Measurements from ENCODE around the gene CLCNKB.

The CLCNKB gene

DNA sequence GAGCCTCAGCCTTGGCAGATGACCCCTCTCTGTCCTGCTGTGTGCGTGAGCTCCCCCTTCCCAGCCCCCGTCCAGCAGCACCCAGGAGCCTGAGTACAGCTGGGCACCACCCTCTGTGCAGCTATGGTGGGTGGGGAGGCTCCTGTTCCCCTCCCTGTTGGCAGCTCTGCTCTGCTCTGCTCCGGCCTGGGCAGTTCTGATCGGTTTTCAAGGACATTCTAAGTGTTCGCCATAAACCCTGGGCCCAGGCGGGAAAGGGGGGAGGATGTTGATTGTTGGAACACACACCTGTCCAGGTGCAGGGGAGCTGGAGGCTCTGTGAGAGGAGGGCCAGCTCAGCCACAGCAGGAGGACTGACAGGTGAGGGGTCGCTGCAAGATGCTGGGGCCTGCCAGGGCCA, at the start of gene CLCNKB:
Gene CLCNKB, plus strand, starts transcription at position 262 of the 400 bp plus-strand sequence. CDS start 711 bp downstream, outside the sequence.
- Histone ChIP-seq H3K4me2 (ENCODE audit: low read length) (no peak within 1 kb of the TSS), H3K36me3 (replicated peaks; ENCODE audit: low read depth, low read length) (no peaks in the 10 kb centered on the region), H3K9me3 (ENCODE audit: insufficient read depth, low read length) (no peaks in the 10 kb centered on the region), H3K4me1 (ENCODE audit: low read length) (no peaks in the 10 kb centered on the region), H3K4me3 (ENCODE audit: low read length) (no peak within 1 kb of the TSS), H4K20me1 (ENCODE audit: insufficient read depth, low read length) (no peaks in the 10 kb centered on the region), H3K27ac (ENCODE audit: low read length) (no peak within 1 kb of the TSS), H3K79me2 (ENCODE audit: low read length) (no peaks in the 10 kb centered on the region), H3K27me3 (ENCODE audit: low read depth, low read length) (no peaks in the 10 kb centered on the region; the same call in 1 of the 2 replicates), H3K9ac (ENCODE audit: low read length) (no peak within 1 kb of the TSS), H2AFZ (ENCODE audit: low read depth, low read length) (no peak within 1 kb of the TSS)
- TF ChIP-seq, protein P1, sequence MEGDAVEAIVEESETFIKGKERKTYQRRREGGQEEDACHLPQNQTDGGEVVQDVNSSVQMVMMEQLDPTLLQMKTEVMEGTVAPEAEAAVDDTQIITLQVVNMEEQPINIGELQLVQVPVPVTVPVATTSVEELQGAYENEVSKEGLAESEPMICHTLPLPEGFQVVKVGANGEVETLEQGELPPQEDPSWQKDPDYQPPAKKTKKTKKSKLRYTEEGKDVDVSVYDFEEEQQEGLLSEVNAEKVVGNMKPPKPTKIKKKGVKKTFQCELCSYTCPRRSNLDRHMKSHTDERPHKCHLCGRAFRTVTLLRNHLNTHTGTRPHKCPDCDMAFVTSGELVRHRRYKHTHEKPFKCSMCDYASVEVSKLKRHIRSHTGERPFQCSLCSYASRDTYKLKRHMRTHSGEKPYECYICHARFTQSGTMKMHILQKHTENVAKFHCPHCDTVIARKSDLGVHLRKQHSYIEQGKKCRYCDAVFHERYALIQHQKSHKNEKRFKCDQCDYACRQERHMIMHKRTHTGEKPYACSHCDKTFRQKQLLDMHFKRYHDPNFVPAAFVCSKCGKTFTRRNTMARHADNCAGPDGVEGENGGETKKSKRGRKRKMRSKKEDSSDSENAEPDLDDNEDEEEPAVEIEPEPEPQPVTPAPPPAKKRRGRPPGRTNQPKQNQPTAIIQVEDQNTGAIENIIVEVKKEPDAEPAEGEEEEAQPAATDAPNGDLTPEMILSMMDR (IDR thresholded peaks at IDR 0.05; ENCODE audit: low read depth, low read length), result no peak
- TF ChIP-seq EZH2phosphoT487 (IDR thresholded peaks at IDR 0.05; ENCODE audit: low read depth), result no peak

GRCh38 chr1:15994081-15994480, 49.5 kb upstream of the CLCNKB start:
- Histone ChIP-seq H3K9me3 (ENCODE audit: insufficient read depth, low read length) (no peaks in the 10 kb centered on the region), H3K9ac (ENCODE audit: low read length) (no peak overlapping the region), H3K36me3 (replicated peaks; ENCODE audit: low read depth, low read length) (no peaks in the 10 kb centered on the region), H4K20me1 (ENCODE audit: insufficient read depth, low read length) (no peaks in the 10 kb centered on the region), H3K27ac (ENCODE audit: low read length) (no peak overlapping the region), H3K4me3 (ENCODE audit: low read length) (no peak overlapping the region), H3K4me2 (ENCODE audit: low read length) (no peak overlapping the region), H3K4me1 (ENCODE audit: low read length) (no peaks in the 10 kb centered on the region), H2AFZ (ENCODE audit: low read depth, low read length) (no peak overlapping the region), H3K79me2 (ENCODE audit: low read length) (no peaks in the 10 kb centered on the region), H3K27me3 (ENCODE audit: low read depth, low read length) (0 out of 2 replicates have a peak, but pooled peaks cover 7% of the 10 kb centered on the region)
- no peak for TF ChIP-seq EZH2phosphoT487 (IDR thresholded peaks at IDR 0.05; ENCODE audit: low read depth)
- TF ChIP-seq, protein P1 (IDR thresholded peaks at IDR 0.05; ENCODE audit: low read depth, low read length), result no peak

DNA sequence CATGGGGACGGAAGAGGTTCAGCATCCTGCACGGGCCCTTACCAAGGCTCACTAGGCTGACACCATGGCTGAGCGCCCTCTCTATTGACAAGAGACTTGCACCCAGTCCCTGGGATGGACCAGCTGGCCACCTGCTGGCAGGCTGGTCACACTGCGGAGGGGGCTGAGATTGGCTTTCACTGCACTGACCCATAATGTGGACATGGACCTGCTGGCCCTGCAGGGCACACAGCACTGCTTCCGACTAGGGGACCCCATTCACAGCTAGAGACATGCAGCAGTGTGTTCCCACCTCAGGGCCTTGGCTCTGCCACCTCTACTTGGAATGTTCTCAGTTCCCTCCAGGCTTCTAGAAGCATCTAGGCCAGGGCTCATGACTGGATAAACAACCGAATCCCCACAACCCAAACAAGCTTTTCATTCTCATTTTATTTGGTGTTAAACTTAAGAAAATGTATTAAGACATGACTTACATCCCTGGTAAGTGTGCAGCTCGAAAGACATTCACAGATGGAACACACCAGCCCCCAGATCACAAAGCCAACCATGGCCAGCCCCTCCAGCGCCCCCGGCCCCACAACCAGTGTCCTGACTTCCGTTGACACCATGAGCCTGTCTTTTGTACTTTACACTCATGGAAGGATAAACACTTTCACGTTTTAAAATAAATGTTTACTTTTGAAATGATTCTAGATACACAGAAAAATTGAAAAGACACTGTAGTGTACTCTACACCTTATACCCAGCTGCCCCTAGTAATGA, 48.8 kb upstream of the CLCNKB start:
- no peak overlapping the region for H3K4me3 ChIP-seq (ENCODE audit: low read length)
- H3K9ac ChIP-seq (ENCODE audit: low read length), result no peak overlapping the region
- no peak overlapping the region for H3K27ac ChIP-seq (ENCODE audit: low read length)
- no peaks in the 10 kb centered on the region for H3K79me2 ChIP-seq (ENCODE audit: low read length)
- TF ChIP-seq, protein P1 (IDR thresholded peaks at IDR 0.05; ENCODE audit: low read depth, low read length), result peak; percentile 32
- TF ChIP-seq EZH2phosphoT487 (IDR thresholded peaks at IDR 0.05; ENCODE audit: low read depth), result no peak
- H2AFZ ChIP-seq (ENCODE audit: low read depth, low read length), result no peak overlapping the region
- H3K9me3 ChIP-seq (ENCODE audit: insufficient read depth, low read length), result no peaks in the 10 kb centered on the region
- no peaks in the 10 kb centered on the region for H3K4me1 ChIP-seq (ENCODE audit: low read length)
- H3K36me3 ChIP-seq (replicated peaks; ENCODE audit: low read depth, low read length), result no peaks in the 10 kb centered on the region
- no peaks in the 10 kb centered on the region for H4K20me1 ChIP-seq (ENCODE audit: insufficient read depth, low read length)
- H3K27me3 ChIP-seq (ENCODE audit: low read depth, low read length), result 0 out of 2 replicates have a peak, but pooled peaks cover 7% of the 10 kb centered on the region
- no peak overlapping the region for H3K4me2 ChIP-seq (ENCODE audit: low read length)

- no peak for TF ChIP-seq EZH2phosphoT487 (IDR thresholded peaks at IDR 0.05; ENCODE audit: low read depth)
- TF ChIP-seq, protein P1 (IDR thresholded peaks at IDR 0.05; ENCODE audit: low read depth, low read length), result no peak
- Histone ChIP-seq H3K27ac (ENCODE audit: low read length) (no peak overlapping the region), H2AFZ (ENCODE audit: low read depth, low read length) (no peak overlapping the region), H3K9ac (ENCODE audit: low read length) (no peak overlapping the region), H3K4me2 (ENCODE audit: low read length) (no peak overlapping the region), H3K9me3 (ENCODE audit: insufficient read depth, low read length) (no peaks in the 10 kb centered on the region), H3K4me3 (ENCODE audit: low read length) (no peak overlapping the region), H3K79me2 (ENCODE audit: low read length) (no peaks in the 10 kb centered on the region), H3K36me3 (replicated peaks; ENCODE audit: low read depth, low read length) (no peaks in the 10 kb centered on the region), H3K27me3 (ENCODE audit: low read depth, low read length) (0 out of 2 replicates have a peak, but pooled peaks cover 7% of the 10 kb centered on the region), H4K20me1 (ENCODE audit: insufficient read depth, low read length) (no peaks in the 10 kb centered on the region), H3K4me1 (ENCODE audit: low read length) (no peaks in the 10 kb centered on the region)
Measured at GRCh38 chr1:15997076-15997585, 46.5 kb upstream of the CLCNKB start.

Measured in OCI-LY3 (cell line).